Skin epidermis (tissue), 12 donors: ENCODE measurements around the gene FBXO34.
"Not testable (repeated sequence)": the region's sequence is repeated elsewhere in the genome, so short reads cannot be mapped to it uniquely, and the experiment has no call there.

Source experiments
- H3K27ac ChIP-seq, 21 experiments: fragments of 200-600 bp; sonication (generic) in 11 of 21; one replicate each; pipeline ENCODE4 v1.5.0; 2020; ENCODE audit warnings: mild to moderate bottlenecking in 3 of 21, inconsistent platforms in 2 of 21, moderate library complexity in 2 of 21
- H3K4me3 ChIP-seq, 7 experiments: fragments of 200-600 bp; sonication (generic) in 2 of 7; one replicate each; pipeline ENCODE4 v1.5.0; 2020; ENCODE audit warnings: inconsistent platforms in 2 of 7, mild to moderate bottlenecking in 2 of 7, moderate library complexity in 1 of 7

Gene FBXO34

DNA sequence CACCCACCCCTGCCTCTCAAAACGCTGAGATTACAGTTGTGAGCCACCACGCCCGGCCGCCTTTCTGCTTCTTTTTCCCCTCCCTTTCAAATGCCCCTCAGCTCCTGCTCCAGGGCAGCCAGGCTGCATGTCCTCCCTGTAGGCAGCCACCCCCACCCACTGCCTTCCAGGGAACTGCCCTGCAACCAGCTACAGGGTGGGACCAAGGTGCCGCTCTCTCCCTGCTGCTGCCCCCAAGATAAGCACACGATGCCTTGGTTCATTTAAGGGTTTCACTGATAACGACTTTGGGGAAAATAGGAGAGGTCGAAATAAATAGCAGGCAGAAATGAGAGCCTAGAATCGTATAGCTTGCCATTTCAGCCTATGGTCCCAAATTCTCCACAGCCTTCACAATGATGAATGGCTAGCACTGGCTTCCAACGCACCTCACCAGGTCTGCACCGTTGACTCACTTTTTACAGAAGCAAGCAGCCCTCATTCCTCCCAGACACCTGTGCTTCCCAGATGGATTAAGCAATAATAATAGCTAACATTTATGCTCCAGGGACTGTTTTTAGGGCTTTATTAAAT, 99.7 kb downstream of the FBXO34 start:
- Histone ChIP-seq H3K4me3 (no peak overlapping the region), H3K27ac (no peak overlapping the region)

DNA sequence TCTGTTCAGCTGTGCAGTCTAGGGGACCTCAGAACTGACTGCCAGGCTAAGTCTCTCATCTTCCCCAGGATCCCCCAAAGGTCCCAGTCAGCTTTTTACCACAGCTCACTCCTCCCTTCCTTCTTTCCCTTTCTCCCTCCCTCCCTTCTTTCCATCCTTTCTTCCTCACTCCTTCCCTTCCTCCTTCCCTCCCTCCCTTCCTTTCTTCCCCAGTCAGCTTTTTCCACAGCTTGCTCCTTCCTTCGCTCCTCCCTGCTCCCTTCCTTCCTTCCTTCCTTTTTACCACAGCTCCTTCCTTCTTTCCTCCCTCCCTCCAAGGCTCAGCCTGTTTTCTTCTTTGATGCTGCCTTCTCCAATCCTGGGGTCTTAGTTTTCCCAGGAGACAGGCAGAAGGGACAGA, 101.2 kb downstream of the FBXO34 start:
- Histone ChIP-seq H3K4me3 (no peak overlapping the region), H3K27ac (no peak overlapping the region)

DNA sequence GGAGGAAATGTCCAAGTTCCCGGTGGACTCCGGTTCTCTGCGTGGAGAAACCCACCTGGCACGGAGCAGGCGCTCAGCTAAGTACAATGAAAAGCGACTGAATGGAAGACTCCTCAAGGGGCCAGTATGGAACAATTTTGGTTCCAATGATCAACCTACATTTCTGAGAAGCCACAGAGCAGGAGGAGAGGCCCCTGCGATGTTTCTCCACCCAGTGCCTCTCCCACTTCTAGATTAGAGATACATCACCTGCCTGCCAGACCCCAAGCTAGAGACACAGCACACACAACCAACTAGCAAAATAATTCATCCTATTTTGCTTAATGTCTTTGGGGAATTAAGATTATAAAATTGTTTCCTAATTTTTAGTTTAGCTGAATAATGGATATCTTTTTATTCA, 101.6 kb downstream of the FBXO34 start:
- Histone ChIP-seq H3K27ac (no peak overlapping the region), H3K4me3 (no peak overlapping the region)

DNA sequence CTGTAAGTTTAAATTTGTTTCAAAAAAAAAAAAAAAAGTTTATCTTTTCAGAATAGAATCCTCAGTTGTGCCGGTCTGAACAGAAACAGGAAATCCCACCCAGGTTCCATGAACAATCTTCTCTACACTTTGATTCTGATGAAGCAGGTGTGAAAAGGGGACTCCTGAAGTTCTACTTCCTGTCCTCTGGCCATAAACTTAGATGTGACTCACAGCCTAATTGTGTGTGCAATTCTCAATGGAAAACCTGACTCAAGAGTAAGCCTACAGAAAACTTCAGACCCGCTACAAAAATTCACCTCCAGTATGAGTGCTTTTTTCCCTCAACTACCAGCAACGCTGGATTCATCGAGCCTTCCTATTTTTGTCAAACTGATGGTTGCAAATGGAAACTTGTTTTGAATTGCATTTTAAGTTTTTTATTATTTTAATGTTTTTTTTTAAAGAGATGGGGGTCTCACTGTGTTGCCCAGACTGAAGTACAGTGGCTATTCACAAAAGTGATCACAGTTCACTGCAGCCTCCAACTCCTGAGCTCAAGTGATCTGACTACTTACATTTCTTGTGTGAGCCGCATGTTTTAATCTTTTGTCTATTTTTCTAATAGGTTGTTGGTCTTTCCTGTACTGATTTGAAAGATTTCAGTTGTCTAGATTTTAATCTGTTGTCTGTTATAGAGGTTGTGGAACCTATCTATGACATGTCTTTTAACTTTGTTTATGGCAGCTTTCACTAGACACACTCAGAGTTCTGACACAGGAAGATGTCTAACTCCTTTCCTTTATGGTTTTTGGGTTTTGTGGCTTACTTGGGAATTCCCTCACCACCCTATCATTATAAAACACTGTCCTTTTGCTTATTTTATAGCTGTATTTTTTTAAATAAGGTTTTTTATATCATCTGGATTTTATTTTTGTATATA, 102.8 kb downstream of the FBXO34 start:
- Histone ChIP-seq H3K27ac (peak overlapping the region in 2 of 21 experiments; percentile 13 to 44), H3K4me3 (no peak overlapping the region)

DNA sequence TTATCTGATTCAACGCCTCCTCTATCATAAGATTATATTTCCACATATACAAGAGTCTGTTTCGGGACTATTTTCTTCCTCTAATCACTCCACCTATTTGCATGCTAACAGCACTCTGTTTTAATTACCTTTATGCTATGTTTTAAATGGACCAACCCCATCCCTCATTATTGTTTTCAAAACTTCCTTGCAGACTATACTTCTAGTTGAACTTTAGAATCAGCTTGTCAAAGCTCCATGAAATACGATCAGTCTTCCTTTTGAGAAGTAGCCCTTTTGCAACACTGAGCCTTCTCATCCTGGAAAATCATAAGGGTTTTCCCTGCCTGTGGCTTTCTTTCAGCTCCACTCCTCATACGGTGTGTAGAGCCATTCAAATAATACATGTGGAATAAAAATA, 103.5 kb downstream of the FBXO34 start:
- Histone ChIP-seq H3K4me3 (no peak overlapping the region), H3K27ac (peak overlapping the region in 1 of 21 experiments; percentile 44)

DNA sequence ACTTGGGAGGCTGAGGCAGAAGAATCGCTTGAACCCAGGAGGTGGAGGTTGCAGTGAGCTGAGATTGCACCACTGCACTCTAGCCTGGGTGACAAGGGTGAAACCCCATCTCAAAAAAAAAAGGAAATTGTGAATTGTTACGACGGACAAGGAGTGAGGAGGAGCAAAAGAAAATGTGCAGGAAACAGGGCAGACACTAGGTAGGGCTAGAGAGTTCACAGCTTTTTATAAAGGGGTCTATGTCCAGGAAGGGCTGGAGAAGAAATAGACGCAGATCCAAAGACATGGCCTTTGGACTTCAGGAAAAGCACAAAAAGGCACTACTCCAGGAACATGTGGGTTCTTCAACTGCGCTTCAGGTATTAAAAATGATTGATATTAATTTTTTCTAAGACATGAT, 106.0 kb downstream of the FBXO34 start:
- Histone ChIP-seq H3K27ac (no peak overlapping the region), H3K4me3 (no peak overlapping the region)

DNA sequence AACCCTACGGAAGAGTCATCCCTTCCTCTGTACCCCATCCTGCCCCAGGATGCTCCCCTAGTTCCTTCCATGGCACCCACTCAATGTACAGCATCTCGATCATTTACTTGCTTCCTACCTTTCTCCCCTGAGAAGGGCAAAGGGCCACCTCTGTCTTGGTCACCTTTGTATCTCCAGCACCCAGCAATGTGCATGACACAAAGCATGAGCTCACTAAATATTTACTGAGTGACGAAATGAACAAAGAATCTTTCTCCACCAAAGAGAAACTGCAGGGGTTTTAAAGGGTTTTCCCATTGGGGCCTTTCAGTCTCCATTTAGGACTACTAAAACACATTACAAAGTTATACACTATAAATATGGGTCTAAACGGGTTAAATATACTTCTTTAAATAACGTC, 109.8 kb downstream of the FBXO34 start:
- Histone ChIP-seq H3K4me3 (no peak overlapping the region), H3K27ac (no peak overlapping the region)

DNA sequence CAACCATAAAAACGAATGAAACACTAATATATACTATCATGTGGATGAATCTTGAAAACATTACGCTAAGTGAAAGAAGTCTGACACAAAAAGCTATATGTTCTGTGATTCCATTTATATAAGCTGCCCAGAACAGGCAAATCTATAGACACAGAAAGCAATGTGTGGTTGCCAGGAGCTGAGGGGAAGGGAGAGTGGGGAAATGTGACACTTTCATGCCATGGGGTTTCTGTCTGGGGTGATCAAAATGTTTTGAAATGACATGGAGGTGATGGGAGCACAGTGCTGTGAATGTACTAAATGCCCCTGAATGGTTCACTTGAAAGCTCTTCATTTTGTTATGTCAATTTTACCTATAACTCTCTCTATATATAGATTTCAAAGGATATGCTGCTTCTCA, 110.3 kb downstream of the FBXO34 start:
- Histone ChIP-seq H3K4me3 (no peak overlapping the region), H3K27ac (no peak overlapping the region)

DNA sequence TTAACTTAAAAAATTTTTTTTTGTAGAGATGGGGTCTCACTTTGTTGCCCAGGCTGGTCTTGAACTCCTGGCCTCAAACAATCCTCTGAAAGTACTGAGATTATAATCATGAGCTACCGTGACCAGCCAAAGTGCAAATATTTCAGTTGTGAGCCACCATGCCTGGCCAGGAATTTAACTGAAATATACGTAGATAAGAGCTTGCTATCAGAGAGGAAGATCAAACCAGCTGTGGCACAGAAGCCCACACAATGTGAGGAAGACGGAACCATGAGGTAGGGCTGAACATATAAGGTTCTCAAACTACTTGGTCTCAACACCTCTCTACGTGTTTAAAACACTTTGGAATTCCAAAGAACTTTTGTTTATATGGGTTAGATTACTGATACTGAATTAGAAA, 111.3 kb downstream of the FBXO34 start:
- Histone ChIP-seq H3K4me3 (no peak overlapping the region), H3K27ac (no peak overlapping the region)

DNA sequence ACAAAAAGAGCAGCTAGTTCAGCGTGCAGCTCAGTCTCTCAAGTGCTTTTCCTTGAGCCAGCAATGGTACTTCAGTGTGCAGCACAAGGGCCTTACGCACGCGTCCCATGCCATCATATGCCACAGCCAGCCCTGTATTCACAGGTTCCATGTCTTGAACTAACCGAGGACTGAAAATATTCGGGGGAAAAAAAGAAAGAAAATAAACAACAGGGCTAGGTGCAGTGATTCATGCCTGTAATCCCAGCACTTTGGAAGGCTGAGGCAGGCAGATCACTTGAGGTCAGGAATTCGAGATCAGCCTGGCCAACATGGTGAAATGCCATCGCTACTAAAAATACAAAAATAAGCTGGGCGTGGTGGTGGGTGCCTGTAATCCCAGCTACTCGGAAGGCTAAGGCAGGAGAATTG, 111.8 kb downstream of the FBXO34 start:
- H3K4me3 ChIP-seq, H3K27ac ChIP-seq: not testable (repeated sequence)

DNA sequence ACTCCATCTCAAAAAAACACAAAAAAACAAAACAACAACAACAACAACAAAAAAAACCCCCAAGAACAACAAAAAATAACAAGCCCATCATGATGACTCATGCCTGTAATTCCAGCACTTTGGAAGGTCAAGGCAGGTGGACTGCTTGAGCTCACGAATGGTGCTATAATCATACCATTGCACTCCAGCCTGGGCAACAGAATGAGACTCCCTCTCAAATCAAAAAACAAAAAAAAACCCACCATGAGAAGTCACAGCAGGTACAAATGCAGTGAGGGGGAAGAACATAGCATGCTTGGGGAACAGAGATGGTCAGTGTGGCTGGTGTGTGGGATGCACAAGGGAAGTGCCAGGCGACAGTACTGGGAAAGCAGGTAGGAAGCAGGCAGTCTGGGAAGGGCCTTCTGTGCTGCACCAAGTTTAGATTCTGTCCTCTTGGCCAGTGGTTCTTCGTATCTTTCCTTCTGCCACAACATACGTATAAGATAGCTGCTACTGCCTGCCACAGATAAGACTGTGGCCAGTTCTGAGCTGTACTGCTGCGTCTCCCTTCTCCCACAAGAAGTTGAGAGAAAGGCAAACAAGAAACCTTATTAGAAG, 112.4 kb downstream of the FBXO34 start:
- H3K27ac ChIP-seq, result no peak overlapping the region

DNA sequence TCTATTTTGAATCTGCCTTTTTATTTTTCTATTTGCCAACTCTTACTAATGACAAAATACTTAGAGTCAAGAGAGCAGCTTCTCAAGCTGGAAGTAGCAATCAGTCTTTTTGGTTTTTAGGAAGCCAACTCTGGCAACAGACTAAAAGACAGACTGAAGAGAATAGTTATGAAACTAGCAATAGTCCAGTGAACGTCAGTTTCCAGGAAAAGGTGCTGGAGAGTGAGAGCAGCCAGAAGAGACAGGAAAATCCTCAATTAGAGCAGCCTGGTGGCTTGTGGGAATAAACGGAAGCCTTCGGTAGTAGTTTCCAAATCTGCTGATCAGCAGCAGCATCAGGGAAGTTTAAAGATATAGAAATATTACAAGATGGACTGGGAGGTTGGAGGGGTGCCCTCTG, 113.3 kb downstream of the FBXO34 start:
- H3K4me3 ChIP-seq, result no peak overlapping the region
- peak overlapping the region in 3 of 21 experiments; percentile 8 to 23 (median 16) for H3K27ac ChIP-seq

More for the DNA sequence above, 112.4 kb downstream of the FBXO34 start:
- no peak overlapping the region for H3K4me3 ChIP-seq

DNA sequence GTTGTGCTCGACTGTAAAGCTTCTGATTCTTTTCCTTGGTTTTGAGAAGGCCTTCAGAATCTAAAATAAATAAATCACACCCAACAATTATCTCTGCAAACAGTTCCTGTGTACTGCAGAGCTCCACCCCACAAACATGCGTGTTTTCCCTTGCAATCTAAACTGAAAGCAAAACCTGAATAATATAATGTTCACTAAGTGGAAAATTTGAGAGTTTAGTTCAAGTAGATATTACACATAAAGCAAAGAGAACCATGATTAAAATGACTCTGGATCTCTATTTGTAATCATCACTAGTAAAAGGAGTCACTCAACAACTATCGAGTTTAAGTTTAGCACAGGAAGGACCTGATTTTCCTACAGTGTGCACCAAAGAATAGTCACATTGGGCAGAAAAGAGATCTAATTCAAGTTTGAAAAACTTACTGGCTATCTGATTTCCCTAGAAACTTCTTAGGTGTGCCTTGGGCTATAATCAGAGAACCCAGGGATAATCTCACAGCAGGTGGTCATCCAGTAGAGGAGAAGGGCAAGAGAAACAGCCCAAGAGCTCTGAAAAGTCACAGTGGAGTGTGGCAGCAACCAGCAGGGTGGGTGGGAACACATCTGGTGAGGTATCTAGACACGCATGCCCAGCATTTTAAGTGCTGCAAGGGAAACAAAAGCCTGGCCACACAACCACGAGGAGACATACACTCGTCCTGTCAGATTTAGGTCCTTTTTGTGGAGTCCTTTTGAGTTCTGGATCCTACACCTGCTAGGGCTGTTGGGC, 115.0 kb downstream of the FBXO34 start:
- Histone ChIP-seq H3K27ac (peak overlapping the region in 6 of 21 experiments; percentile 2 to 63 (median 34)), H3K4me3 (no peak overlapping the region)

DNA sequence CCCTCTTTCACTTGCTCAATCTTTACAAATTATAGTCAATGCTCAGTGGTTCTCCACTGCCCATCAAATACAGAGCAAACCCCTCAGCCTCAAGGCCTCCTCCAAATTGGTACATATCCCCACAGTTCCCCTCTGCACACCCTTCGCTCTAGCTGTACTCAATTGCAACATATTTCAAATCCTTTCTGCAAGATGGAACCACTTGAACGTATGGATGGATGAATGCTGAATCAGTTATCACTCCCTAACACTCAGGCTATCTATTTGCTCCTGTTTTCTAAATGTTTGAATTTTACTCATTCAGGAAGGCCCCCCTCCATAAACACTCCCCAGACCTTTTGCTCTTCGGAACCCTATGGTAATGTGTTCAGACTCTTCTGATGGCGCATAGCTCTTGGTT, 115.9 kb downstream of the FBXO34 start:
- Histone ChIP-seq H3K4me3 (no peak overlapping the region), H3K27ac (peak overlapping the region in 1 of 21 experiments; percentile 63)

DNA sequence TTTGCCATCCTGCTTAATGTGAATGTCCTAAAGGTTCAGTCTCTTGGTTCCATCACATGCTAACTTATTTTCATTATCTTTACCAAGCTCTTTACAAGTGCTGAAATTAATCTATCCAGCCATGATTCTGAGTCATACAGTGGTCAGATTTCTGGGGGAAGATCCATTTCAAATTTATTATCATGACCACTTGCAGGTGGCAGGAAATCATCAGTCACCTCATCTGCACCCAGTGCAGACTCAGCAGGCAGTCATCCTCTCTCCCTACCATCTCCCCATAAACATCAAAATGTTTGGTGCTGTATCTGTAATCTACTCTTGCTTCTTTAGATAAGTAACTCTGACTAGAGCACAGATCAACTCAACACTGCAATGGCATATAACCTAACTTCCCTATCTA, 116.9 kb downstream of the FBXO34 start:
- Histone ChIP-seq H3K27ac (no peak overlapping the region), H3K4me3 (no peak overlapping the region)

DNA sequence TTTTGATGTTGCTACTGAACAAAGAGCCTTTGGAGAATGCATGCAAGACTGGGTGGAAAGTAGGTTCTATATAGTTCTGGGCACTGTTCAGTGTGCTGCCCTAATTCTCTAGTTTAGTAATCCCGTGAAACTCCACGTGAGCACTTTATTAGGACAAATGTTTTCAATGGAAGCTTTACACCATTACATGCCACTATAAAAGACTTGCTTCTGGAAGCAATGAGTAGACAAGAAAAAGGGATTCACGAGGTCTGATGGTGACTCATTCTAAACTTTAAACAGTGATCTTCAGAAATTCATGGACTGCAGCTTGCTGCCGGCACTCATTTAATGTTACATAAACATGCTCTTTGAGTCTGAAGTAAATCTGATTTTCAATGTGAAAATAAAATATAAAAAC, 118.1 kb downstream of the FBXO34 start:
- Histone ChIP-seq H3K27ac (peak overlapping the region in 1 of 21 experiments; percentile 55), H3K4me3 (no peak overlapping the region)

DNA sequence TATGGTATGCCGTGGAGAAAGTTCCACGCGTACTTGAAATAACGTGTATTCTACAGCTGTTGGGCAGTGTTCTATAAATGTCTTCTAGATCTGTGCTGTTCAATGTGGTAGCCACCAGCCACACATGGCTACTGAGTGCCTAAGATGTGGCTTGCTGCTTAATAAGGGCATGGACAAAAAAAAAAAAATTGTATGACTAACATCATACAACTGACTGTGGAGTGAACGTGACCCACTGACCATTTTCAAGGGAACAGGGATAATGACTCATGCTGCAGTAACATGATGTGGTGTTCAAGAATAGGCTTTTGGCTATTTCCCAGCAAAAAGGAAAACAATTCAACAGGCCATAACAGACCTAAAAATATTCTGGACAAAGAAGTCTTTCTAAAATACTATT, 127.5 kb downstream of the FBXO34 start:
- Histone ChIP-seq H3K27ac (no peak overlapping the region), H3K4me3 (no peak overlapping the region)

DNA sequence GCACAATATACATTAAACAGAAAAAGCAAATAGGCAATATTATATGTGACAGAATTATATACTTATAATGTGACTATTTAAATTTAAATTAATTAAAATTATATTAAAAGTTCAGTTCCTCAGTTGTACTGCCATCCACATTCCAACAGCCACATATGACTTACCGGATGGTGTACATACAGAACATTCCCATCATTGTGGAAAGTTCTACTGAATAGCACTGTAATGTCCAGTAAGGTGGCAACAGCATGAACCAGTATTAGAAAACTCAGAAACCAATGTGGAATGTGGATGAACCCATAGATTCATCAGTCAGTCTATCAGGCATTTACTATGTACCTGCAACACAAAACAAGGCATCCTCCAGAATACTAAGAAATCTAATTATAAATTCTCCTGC, 128.0 kb downstream of the FBXO34 start:
- H3K4me3 ChIP-seq, result no peak overlapping the region
- no peak overlapping the region for H3K27ac ChIP-seq

DNA sequence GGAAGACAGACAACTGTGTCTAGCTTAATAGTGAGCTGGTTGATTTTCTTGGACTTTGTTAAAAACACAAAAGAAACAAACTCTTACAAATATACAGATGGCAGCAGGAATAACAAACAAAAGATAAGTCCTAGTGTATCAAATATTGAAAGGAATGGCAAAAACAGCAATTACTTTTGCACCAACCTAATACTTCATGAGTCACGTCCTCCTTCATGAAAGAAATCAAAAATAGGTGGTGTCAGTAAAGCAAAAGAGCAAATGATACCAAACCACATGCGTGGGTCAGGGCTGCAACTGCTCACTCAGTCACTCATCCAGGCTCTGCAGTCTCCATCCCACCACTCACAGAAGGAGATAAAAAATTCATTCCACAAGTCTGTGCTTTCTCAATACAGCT, 128.6 kb downstream of the FBXO34 start:
- Histone ChIP-seq H3K4me3 (no peak overlapping the region), H3K27ac (no peak overlapping the region)

DNA sequence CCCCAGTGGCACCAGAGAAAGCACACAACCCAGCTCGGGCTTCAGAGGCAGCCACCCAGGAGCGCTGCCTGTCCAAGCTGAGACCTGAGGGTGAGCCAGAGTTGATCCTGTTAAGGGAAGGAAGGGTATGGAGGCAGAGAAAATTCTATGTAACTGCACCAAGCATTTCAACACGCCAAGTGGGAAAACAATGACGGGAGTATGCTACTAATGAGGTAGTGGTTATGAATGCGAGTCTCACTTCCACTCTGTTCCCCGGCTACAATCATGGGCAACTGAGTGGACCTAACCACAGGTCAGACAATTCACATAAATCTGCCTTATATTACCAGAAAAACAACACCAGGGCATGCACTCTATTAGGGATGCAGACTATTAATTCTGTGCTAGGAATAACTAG, 130.5 kb downstream of the FBXO34 start:
- no peak overlapping the region for H3K27ac ChIP-seq
- no peak overlapping the region for H3K4me3 ChIP-seq
